ENCODE measurements around the gene AKR1C1.
"Not testable (repeated sequence)": the region's sequence is repeated elsewhere in the genome, so short reads cannot be mapped to it uniquely, and the experiment has no call there.

AKR1C1 gene

GRCh38 chr10:4944841-4945240, 18.4 kb upstream of the AKR1C1 start:
- DNase-seq (ENCODE audit: low read depth) = no peak
- no peak overlapping the region for H3K4me3 ChIP-seq (ENCODE audit: low read depth, low read length)
- no peak for TF ChIP-seq CTCF (IDR thresholded peaks at IDR 0.05; ENCODE audit: insufficient read depth, low read depth, low read length, missing control alignments)

GRCh38 chr10:4945766-4946717, 17.2 kb upstream of the AKR1C1 start:
- H3K4me3 ChIP-seq (ENCODE audit: low read depth, low read length) = no peak overlapping the region
- DNase-seq (ENCODE audit: low read depth) = no peak
- no peak for TF ChIP-seq CTCF (IDR thresholded peaks at IDR 0.05; ENCODE audit: insufficient read depth, low read depth, low read length, missing control alignments)

- DNase-seq (ENCODE audit: low read depth) = no peak
- H3K4me3 ChIP-seq (ENCODE audit: low read depth, low read length) = no peak overlapping the region
- no peak for TF ChIP-seq CTCF (IDR thresholded peaks at IDR 0.05; ENCODE audit: insufficient read depth, low read depth, low read length, missing control alignments)
Observed at GRCh38 chr10:4947039-4947634, 16.1 kb upstream of the AKR1C1 start.

- TF ChIP-seq CTCF (IDR thresholded peaks at IDR 0.05; ENCODE audit: insufficient read depth, low read depth, low read length, missing control alignments) = no peak
- no peak overlapping the region for H3K4me3 ChIP-seq (ENCODE audit: low read depth, low read length)
- no peak for DNase-seq (ENCODE audit: low read depth)
Observed at GRCh38 chr10:4947635-4948596, 15.3 kb upstream of the AKR1C1 start.

- H3K4me3 ChIP-seq (ENCODE audit: low read depth, low read length); DNase-seq (ENCODE audit: low read depth): not testable (repeated sequence)
Observed at GRCh38 chr10:4951512-4952162, 11.6 kb upstream of the AKR1C1 start.

GRCh38 chr10:4953405-4953804, 9.8 kb upstream of the AKR1C1 start:
- DNase-seq (ENCODE audit: low read depth) = no peak
- no peak for TF ChIP-seq CTCF (IDR thresholded peaks at IDR 0.05; ENCODE audit: insufficient read depth, low read depth, low read length, missing control alignments)
- no peak overlapping the region for H3K4me3 ChIP-seq (ENCODE audit: low read depth, low read length)

- not testable (repeated sequence) for DNase-seq (ENCODE audit: low read depth); H3K4me3 ChIP-seq (ENCODE audit: low read depth, low read length)
Observed at GRCh38 chr10:4956088-4956487, 7.1 kb upstream of the AKR1C1 start.

GRCh38 chr10:4956955-4957645, 6.1 kb upstream of the AKR1C1 start:
- not testable (repeated sequence) for DNase-seq (ENCODE audit: low read depth); H3K4me3 ChIP-seq (ENCODE audit: low read depth, low read length)

- H3K4me3 ChIP-seq (ENCODE audit: low read depth, low read length); DNase-seq (ENCODE audit: low read depth): not testable (repeated sequence)
Observed at GRCh38 chr10:4961558-4961957, 1.7 kb upstream of the AKR1C1 start.

- not testable (repeated sequence) for DNase-seq (ENCODE audit: low read depth); H3K4me3 ChIP-seq (ENCODE audit: low read depth, low read length)
Observed at GRCh38 chr10:4962308-4962707, 907 bp upstream of the AKR1C1 start.

GRCh38 chr10:4963815-4964154, 570 bp downstream of the AKR1C1 start:
- not testable (repeated sequence) for DNase-seq (ENCODE audit: low read depth); H3K4me3 ChIP-seq (ENCODE audit: low read depth, low read length)

All from GM12865 (cell line).